ENCODE data around the gene CIAO2B. TPM values are rescaled to one million over a fixed set of nuclear protein-coding genes. Genes with fewer than 3 reads are reported as not detected.
"Not testable (repeated sequence)": the region's sequence is repeated elsewhere in the genome, so short reads cannot be mapped to it uniquely, and the experiment has no call there.

Gene CIAO2B
- total and polyA plus RNA-seq, 9 donors: 89.1 to 115 (median 94.2) TPM

GRCh38 chr16:66899945-66900710 lies 34.1 kb downstream of the CIAO2B start:
- H3K36me3 ChIP-seq (ENCODE audit: control insufficient read depth, insufficient read depth, low read length): no peaks in the 10 kb centered on the region
- H3K27ac ChIP-seq (ENCODE audit: low read length): peak overlapping the region; percentile 80
- peak; percentile 60 for DNase-seq
- peaks cover 63% of the 10 kb centered on the region for H3K4me1 ChIP-seq (ENCODE audit: control insufficient read depth, insufficient read depth, low read length)
- H3K4me3 ChIP-seq (ENCODE audit: low read length): no peak overlapping the region
- 25% methylated on average over 6 of the region's 9 CpGs for WGBS (ENCODE audit: insufficient coverage)
- H3K27me3 ChIP-seq (ENCODE audit: control insufficient read depth, insufficient read depth, low read length): no peaks in the 10 kb centered on the region
- no peaks in the 10 kb centered on the region for H3K9me3 ChIP-seq (replicated peaks; ENCODE audit: control insufficient read depth, low read depth, low read length)

- 76% methylated on average over 6 of the region's 6 CpGs for WGBS (ENCODE audit: insufficient coverage)
- Histone ChIP-seq H3K4me1 (ENCODE audit: control insufficient read depth, insufficient read depth, low read length) (peaks cover 56% of the 10 kb centered on the region), H3K9me3 (replicated peaks; ENCODE audit: control insufficient read depth, low read depth, low read length) (no peaks in the 10 kb centered on the region), H3K27me3 (ENCODE audit: control insufficient read depth, insufficient read depth, low read length) (no peaks in the 10 kb centered on the region), H3K36me3 (ENCODE audit: control insufficient read depth, insufficient read depth, low read length) (no peaks in the 10 kb centered on the region), H3K4me3 (ENCODE audit: low read length) (no peak overlapping the region), H3K27ac (ENCODE audit: low read length) (peak overlapping the region; percentile 80)
- no peak for DNase-seq
Measured at GRCh38 chr16:66899310-66899944, 34.8 kb downstream of the CIAO2B start.

- no CpG with 5 or more reads among the region's 2 CpGs for WGBS (ENCODE audit: insufficient coverage)
- no peaks in the 10 kb centered on the region for H3K36me3 ChIP-seq (ENCODE audit: control insufficient read depth, insufficient read depth, low read length)
- H3K27me3 ChIP-seq (ENCODE audit: control insufficient read depth, insufficient read depth, low read length): no peaks in the 10 kb centered on the region
- H3K4me1 ChIP-seq (ENCODE audit: control insufficient read depth, insufficient read depth, low read length): peaks cover 51% of the 10 kb centered on the region
- no peak for DNase-seq
- peak overlapping the region; percentile 80 for H3K27ac ChIP-seq (ENCODE audit: low read length)
- no peaks in the 10 kb centered on the region for H3K9me3 ChIP-seq (replicated peaks; ENCODE audit: control insufficient read depth, low read depth, low read length)
- H3K4me3 ChIP-seq (ENCODE audit: low read length): no peak overlapping the region
Measured at GRCh38 chr16:66898933-66899309, 35.3 kb downstream of the CIAO2B start.

- Histone ChIP-seq H3K27me3 (ENCODE audit: control insufficient read depth, insufficient read depth, low read length) (no peaks in the 10 kb centered on the region), H3K4me1 (ENCODE audit: control insufficient read depth, insufficient read depth, low read length) (peaks cover 45% of the 10 kb centered on the region), H3K4me3 (ENCODE audit: low read length) (no peak overlapping the region), H3K27ac (ENCODE audit: low read length) (no peak overlapping the region), H3K9me3 (replicated peaks; ENCODE audit: control insufficient read depth, low read depth, low read length) (no peaks in the 10 kb centered on the region), H3K36me3 (ENCODE audit: control insufficient read depth, insufficient read depth, low read length) (no peaks in the 10 kb centered on the region)
- DNase-seq: no peak
- WGBS (ENCODE audit: insufficient coverage): 75% methylated on average over 2 of the region's 3 CpGs
Measured at GRCh38 chr16:66898207-66898606, 36.0 kb downstream of the CIAO2B start.

GRCh38 chr16:66896682-66897081 lies 37.5 kb downstream of the CIAO2B start:
- DNase-seq; H3K36me3 ChIP-seq (ENCODE audit: control insufficient read depth, insufficient read depth, low read length); H3K27me3 ChIP-seq (ENCODE audit: control insufficient read depth, insufficient read depth, low read length); H3K4me3 ChIP-seq (ENCODE audit: low read length); H3K27ac ChIP-seq (ENCODE audit: low read length); H3K9me3 ChIP-seq (replicated peaks; ENCODE audit: control insufficient read depth, low read depth, low read length): not testable (repeated sequence)
- H3K4me1 ChIP-seq (ENCODE audit: control insufficient read depth, insufficient read depth, low read length): peaks cover 30% of the 10 kb centered on the region
- WGBS (ENCODE audit: insufficient coverage): 63% methylated on average over 5 of the region's 5 CpGs

DNA sequence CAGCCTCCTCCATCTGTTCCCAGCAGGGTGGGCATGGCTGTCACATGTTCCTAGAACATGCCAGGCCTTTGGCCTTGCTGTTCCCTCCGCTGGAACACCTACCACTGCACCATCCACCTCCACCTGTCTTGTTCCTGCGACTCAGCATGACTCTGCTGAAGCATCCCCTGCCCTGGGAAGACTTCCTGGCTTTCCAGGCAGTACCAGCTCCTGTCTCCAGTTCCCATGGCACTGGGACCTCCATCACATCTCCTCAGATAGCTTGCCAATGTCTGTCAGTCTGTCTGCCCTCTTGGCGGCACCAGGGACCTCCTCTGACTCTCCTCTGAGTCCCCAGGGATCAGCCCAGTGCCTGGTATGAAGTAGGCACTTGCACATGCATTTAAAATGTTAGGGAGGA lies 38.2 kb downstream of the CIAO2B start:
- no peak overlapping the region for H3K4me3 ChIP-seq (ENCODE audit: low read length)
- H3K27ac ChIP-seq (ENCODE audit: low read length): no peak overlapping the region
- 95% methylated on average over 2 of the region's 3 CpGs for WGBS (ENCODE audit: insufficient coverage)
- no peaks in the 10 kb centered on the region for H3K27me3 ChIP-seq (ENCODE audit: control insufficient read depth, insufficient read depth, low read length)
- H3K9me3 ChIP-seq (replicated peaks; ENCODE audit: control insufficient read depth, low read depth, low read length): no peaks in the 10 kb centered on the region
- DNase-seq: no peak
- H3K36me3 ChIP-seq (ENCODE audit: control insufficient read depth, insufficient read depth, low read length): no peaks in the 10 kb centered on the region
- H3K4me1 ChIP-seq (ENCODE audit: control insufficient read depth, insufficient read depth, low read length): peaks cover 23% of the 10 kb centered on the region

GRCh38 chr16:66895689-66895979 lies 38.6 kb downstream of the CIAO2B start:
- Histone ChIP-seq H3K4me3 (ENCODE audit: low read length) (no peak overlapping the region), H3K27ac (ENCODE audit: low read length) (no peak overlapping the region), H3K36me3 (ENCODE audit: control insufficient read depth, insufficient read depth, low read length) (no peaks in the 10 kb centered on the region), H3K4me1 (ENCODE audit: control insufficient read depth, insufficient read depth, low read length) (peaks cover 19% of the 10 kb centered on the region), H3K9me3 (replicated peaks; ENCODE audit: control insufficient read depth, low read depth, low read length) (no peaks in the 10 kb centered on the region), H3K27me3 (ENCODE audit: control insufficient read depth, insufficient read depth, low read length) (no peaks in the 10 kb centered on the region)
- DNase-seq: no peak
- 93% methylated on average over 5 of the region's 5 CpGs for WGBS (ENCODE audit: insufficient coverage)

DNA sequence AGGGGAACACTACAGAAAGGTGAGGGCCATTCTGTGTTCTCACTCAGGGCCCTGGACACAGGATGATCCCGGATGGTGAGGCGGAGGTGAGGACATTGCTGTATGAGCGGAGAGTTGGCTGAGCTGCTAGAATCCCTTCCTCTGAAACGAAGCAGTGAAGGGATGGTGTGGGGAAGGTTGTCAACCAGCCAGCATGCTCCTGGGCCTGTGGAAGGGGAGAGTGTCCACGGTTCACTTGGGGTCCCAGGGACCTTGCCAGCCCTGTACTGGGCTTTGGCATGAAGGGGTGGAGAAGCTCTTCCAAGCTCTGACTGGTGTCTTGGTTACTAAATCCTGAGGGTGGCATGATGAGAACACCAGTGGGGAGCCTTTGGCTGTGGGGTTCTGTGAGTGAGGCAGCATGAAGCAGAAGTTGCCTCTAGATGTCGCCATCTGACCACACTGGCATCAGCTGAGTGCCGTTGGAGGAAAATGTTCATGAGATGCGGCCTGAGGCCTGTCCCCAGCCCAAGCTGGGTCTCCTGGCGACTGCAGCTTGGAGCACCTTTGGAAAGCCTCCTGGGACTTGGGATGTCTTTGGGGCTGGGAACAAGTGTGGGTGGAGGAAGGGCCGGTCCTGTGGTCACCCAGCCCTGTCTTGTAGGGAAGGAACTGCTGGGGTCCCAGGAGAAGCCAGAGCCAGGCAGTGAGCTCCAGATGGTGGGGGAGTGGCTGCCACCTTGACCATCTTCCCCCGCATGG lies 39.1 kb downstream of the CIAO2B start:
- DNase-seq: peak; percentile 82

GRCh38 chr16:66894055-66894454 lies 40.1 kb downstream of the CIAO2B start:
- H3K27ac ChIP-seq (ENCODE audit: low read length): no peak overlapping the region
- no peak for DNase-seq
- no peaks in the 10 kb centered on the region for H3K27me3 ChIP-seq (ENCODE audit: control insufficient read depth, insufficient read depth, low read length)
- H3K36me3 ChIP-seq (ENCODE audit: control insufficient read depth, insufficient read depth, low read length): no peaks in the 10 kb centered on the region
- WGBS (ENCODE audit: insufficient coverage): 72% methylated on average over 2 of the region's 2 CpGs
- peaks cover 4% of the 10 kb centered on the region for H3K4me1 ChIP-seq (ENCODE audit: control insufficient read depth, insufficient read depth, low read length)
- no peaks in the 10 kb centered on the region for H3K9me3 ChIP-seq (replicated peaks; ENCODE audit: control insufficient read depth, low read depth, low read length)
- no peak overlapping the region for H3K4me3 ChIP-seq (ENCODE audit: low read length)

More for the DNA sequence above, 39.1 kb downstream of the CIAO2B start:
- H3K4me3 ChIP-seq (ENCODE audit: low read length): no peak overlapping the region
- no peak overlapping the region for H3K27ac ChIP-seq (ENCODE audit: low read length)
- 42% methylated on average over 11 of the region's 11 CpGs for WGBS (ENCODE audit: insufficient coverage)
- H3K27me3 ChIP-seq (ENCODE audit: control insufficient read depth, insufficient read depth, low read length): no peaks in the 10 kb centered on the region
- peaks cover 14% of the 10 kb centered on the region for H3K4me1 ChIP-seq (ENCODE audit: control insufficient read depth, insufficient read depth, low read length)
- H3K36me3 ChIP-seq (ENCODE audit: control insufficient read depth, insufficient read depth, low read length): no peaks in the 10 kb centered on the region
- no peaks in the 10 kb centered on the region for H3K9me3 ChIP-seq (replicated peaks; ENCODE audit: control insufficient read depth, low read depth, low read length)

DNA sequence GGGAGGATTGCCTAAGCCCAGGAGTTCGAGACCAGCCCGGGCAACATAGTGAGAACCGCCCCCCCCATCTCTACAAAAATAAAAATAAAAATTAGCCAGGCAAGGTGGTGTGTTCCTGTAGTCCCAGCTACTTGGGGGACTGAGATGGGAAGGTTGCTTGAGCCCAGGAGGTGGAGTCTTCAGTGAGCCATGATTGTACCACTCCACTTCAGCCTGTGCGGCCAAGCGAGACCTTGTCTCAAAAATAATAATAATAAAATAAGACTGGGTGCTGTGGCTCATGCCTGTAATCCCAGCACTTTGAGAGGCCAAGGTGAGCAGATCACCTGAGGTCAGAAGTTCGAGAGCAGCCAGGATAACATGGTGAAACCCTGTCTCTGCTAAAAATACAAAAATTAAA lies 42.4 kb downstream of the CIAO2B start:
- Histone ChIP-seq H3K27ac (ENCODE audit: low read length) (no peak overlapping the region), H3K27me3 (ENCODE audit: control insufficient read depth, insufficient read depth, low read length) (no peaks in the 10 kb centered on the region), H3K36me3 (ENCODE audit: control insufficient read depth, insufficient read depth, low read length) (no peaks in the 10 kb centered on the region), H3K9me3 (replicated peaks; ENCODE audit: control insufficient read depth, low read depth, low read length) (no peaks in the 10 kb centered on the region), H3K4me1 (ENCODE audit: control insufficient read depth, insufficient read depth, low read length) (peaks cover 4% of the 10 kb centered on the region), H3K4me3 (ENCODE audit: low read length) (no peak overlapping the region)
- no peak for DNase-seq
- no CpG with 5 or more reads among the region's 6 CpGs for WGBS (ENCODE audit: insufficient coverage)
